ENCODE data around the gene BCAS3.
"Not testable (repeated sequence)": the region's sequence is repeated elsewhere in the genome, so short reads cannot be mapped to it uniquely, and the experiment has no call there.

Gene BCAS3

DNA sequence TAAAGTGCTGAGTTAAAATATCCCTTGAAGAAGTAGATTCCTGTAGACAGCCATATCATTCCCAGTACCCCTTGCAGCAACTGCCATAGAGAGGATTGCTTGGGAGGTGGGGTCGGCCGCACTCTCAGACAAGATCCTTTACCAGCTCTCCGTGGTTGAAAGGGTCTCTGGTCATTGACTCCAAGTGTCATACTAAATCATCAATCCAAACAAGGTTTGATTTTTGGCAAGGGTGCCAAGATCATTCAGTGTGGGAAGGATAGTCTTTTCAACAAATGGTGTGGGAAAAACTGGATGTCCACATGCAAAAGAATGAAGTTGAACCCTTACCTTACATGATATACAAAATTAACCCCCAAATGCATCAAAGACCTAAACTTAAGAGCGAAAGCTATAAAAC lies 743.8 kb downstream of the BCAS3 start:
- no peak for DNase-seq

DNA sequence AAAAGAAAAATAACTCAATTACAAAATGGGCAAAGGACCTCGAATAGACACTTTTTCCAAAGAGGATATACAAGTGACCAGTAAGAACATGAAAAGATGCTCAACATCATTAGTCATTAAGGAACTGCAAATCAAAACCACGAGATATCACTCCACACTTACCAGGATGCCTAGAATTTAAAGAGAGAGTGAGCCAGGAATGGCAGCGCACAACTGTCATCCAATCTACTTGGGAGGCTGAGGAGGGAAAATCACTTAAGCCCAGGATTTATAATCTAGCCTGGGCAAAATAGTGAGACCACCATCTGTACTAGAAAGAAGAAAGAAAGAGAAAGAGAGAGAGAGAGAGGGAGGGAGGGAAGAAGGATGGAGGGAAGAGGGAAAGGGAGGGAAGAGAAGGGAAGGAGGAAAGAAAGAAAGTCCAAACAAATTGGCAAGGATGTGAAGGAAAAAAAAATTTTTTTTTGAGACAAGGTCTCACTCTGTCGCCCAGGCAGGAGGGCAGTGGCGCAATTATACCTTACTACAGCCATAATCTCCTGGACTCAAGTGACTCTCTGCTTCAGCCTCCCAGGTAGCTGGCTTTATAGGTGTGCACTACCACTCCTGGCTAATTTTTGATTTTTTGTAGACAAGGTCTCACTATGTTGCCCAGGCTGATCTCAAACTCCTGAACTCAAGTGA lies 744.6 kb downstream of the BCAS3 start:
- DNase-seq, result no peak

DNA sequence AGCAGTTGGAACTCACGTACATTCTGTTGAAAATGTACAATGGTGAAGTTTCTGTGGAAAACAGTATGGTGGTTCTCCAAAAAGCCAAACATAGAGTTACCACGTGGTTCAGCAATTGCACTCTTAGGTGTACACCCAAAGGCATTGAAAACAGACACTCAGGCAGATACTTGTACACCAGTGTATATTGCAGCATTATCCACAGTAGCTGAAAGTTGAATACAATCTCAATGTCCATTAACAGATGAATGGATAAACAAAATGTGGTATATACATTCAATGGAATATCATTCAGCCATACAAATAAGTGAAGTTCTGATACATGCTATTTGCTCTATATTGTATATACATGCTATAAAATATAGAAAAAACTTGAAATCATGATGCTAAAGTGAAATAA lies 745.2 kb downstream of the BCAS3 start:
- no peak for DNase-seq

DNA sequence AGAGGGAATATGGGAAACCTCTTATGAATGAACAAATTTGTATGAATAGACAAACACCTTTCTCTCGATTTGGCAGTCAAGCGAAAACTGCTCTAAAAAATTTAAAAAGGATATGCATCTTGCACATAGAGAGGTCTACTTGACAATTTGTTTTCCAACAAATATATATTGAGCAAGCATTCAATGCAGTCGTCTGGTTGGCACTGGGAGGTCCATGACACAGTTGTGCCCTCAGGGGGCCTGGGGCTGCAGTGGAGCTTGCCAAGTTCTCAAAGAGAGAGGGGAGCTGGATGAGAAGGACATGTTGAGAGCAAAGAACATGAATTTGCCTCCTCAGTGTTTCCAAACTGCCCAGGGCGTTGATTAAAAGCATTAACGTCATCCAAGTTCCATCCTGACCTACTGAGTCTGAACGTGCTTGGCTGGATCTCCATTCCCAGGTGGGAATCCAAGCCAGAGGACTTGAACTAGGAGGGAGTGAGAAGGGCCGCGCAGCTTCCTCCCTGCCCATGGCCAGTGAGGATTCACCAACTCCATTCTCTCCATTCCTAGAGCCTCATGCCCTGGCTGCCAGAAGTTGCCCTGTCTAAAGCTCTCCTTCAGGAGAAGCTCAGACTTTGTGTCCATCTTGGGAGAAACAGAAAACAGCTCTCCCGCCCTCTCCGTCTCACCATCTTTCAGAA lies 746.5 kb downstream of the BCAS3 start:
- no peak for DNase-seq

DNA sequence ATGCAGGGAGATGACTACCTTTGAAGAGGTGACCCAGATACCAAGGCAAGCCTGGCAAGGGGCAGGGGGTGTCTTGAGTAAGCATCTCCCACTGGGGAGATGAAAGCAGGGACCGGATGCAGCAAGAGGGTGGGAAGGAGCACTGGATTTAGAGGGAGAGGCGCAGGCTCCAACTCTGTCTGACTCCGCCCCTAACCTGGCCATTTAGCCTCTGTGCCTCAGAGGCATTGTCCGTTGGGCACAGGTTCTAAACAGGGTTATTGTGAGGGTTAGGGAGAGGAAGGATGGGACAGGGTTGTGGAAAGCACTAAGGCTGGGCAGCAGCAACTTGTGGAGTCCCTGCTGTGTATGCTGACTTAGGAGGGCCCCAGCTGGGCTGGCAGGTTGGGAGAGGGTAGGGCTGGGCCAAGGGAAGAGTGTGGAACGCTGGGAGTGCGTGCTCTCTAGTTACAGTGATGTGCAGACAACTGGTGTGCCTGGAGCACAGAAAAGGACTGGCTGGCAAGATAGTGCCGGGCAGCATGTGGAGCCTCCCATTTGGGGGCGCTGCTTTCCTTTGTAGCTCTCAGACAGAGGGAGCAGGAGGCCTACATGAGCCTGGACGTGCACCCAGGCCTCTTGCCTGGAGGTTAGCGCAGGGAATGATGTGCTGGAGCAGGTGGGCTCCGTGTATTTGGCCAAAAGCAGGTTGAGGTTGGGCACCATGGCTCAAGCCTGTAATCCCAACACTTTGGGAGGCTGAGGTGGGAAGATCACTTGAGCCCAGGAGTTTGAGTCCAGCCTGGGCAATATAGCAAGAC lies 748.2 kb downstream of the BCAS3 start:
- DNase-seq, result no peak

DNA sequence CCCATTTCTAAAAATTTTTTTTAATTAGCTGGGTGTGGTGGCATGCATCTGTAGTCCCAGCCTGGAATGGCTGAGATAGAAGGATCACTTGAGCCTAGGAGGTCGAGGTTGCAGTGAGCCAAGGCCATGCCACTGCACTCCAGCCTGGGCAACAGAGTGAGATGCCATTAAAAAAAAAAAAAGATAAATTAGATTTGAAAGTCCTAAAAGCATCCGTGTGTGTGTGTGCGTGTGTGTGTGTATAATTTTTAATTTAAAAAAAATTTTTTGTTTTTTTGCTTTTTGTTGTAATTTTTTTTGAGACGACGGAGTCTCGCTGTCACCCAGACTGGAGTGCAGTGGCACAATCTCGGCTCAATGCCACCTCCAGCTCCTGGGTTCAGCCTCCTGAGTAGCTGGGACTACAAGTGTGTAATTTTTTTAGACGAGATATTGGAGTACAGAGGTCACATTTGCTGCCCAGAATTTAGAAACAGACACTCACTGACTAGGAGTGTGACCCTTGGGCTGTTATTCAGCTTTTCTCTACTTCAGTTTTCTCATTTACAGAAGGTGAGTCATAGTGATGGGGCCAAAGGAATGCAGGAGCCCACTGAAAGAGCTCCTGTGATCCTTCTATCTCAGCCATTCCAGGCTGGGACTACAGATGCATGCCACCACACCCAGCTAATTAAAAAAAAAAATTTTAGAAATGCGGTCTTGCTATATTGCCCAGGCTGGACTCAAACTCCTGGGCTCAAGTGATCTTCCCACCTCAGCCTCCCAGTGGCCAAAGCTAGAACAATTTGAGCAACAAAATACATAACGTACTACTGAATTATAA lies 749.0 kb downstream of the BCAS3 start:
- no peak for DNase-seq

DNA sequence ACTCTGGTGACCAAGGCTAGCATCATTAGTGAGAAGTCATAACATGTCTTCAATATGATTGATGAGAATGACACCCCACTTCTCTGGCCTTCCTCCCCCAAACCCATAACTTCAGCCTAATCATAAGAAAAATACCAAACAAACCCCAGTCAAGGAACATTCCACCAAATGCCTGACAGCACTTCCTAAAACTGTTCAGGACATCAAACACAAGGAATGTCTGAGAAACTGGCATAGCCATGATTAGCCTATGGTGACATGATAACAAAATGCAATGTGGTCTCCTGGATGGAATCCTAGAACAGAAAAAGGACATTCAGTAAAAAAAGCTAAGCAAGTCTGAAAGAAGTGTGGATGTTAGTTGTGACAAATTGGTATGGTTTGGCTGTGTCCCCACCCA lies 749.9 kb downstream of the BCAS3 start:
- no peak for DNase-seq

DNA sequence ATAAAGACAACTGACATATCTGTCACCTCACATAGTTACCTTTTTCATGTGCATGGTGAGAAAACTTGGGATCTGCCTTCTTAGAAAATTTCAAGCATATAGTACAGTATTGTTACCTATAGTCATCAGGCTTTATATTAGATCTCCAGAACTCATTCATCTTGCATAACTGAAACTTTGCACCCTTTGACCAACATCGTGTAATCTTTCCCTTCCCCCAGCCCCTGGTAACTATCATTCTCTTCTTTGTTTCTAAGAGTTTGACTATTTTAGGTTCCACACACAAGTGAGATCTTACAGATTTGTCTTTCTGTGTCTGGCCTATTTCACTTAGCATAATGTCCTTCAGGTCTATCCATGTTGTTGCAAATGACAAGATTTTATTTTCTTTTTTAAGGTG lies 751.6 kb downstream of the BCAS3 start:
- DNase-seq, result no peak

DNA sequence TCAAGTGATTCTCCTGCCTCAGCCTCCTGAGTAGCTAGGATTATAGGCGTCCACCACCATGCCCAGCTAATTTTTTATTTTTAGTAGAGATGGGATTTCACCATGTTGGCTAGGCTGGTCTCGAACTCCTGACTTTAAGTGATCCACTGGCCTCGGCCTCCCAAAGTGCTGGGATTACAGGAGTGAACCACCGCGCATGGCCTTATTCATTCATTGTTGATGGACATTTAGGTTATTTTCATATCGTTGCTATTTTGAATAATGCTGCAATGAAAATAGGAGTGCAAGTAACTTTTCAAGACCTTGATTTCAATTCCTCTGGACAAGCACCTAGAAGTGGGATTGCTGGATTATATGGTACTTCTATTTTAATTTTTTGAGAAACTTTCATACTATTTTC lies 752.2 kb downstream of the BCAS3 start:
- not testable (repeated sequence) for DNase-seq

DNA sequence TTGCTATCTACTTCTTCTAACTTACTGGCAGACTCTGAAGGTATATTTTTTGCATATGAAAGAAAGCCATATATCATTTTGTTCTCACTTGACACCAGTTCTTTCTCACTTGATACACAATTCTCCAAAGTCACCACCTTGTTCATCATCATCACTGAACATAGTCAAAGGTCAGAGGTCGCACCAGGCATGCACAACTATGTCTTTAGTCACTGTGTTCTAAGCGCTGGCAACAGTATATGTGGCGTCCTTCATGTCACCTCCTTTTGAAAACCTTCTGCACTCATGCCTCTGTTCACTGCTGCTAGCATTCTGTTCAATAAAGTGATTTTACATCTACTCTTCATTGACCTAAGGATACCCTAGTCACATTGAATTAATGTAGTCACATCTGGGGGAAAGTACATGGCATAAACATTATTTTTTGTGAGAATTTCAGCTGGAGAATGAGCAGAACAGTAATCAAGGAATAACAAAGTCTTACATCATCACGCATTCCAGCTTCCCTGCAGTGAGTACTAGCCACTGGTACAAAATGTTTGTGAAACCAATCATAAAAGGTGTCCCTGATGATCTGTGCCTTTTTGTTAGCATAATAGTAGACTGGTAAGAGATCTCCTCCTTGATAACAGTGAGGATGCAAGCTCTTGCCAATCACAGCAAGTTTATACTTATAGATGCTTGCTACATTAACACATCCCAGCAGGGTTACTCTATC lies 754.1 kb downstream of the BCAS3 start:
- DNase-seq, result no peak

DNA sequence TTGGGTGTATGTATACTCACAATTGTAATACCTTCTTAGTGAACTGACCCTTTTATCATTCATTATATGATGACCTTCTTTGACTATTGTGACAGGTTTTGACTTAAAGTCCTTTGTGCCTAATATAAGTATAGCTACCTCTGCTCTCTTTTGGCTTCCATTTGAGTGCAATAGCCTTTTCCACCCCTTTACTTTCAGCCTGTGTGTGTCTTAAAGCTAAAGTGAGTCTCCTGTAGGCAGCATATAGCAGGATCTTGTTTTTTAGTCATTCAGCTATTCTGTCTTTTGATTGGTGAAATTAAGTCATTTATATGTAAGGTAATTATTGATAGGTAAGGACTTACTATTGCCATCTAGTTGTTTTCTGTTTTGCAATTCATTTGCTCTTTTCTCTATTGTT lies 758.6 kb downstream of the BCAS3 start:
- DNase-seq, result no peak

DNA sequence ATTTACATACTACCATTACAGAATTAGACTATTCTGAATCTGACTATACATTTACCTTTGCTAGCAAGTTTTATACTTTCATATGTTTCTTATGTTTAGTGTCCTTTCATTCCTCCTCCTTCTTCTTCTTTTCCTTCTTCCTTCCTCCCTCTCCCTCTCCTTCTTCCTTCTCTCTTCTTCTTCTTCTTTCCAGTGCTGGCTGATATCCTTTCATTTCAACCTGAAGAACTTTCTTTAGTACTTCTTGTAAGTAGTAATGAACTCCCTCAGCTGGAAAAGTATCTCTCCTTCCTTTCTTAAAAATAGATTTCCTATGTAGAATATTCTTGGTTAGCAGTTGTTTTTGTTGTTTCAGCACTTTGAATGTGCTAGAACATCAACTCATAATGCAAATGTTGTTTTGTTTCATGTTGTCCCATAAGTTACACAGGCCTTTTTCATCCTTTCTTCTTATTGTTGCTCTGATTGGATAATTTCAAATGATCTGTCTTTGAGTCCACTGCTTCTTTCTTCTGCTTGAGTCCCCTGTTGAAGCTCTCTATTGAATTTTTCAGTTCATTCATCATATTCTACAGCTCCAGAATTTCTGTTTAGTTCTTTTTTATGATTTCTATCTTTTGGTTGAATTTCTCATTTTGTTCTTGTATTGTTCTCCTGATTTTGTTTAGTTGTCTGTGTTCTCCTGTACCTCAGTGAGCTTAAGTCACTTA lies 759.5 kb downstream of the BCAS3 start:
- DNase-seq, result no peak

DNA sequence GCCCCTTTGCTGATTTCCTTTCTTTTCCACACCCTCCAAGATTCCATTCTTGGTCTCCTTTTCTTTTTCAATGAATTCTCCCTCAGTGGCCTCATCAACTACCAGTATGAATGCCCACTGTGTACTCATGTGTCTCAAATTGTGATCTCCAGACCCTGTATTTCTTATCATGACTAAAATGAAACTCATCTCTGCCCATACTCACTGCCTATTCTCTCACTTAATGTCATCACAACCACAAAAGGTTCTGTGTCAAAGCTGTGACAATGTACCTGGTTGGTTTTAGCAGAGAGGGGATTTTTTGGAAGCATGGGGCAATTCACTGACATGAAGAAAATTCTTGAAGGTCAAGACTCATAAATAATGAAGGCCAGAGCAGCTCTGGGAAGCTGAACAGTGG lies 763.0 kb downstream of the BCAS3 start:
- no peak for DNase-seq

DNA sequence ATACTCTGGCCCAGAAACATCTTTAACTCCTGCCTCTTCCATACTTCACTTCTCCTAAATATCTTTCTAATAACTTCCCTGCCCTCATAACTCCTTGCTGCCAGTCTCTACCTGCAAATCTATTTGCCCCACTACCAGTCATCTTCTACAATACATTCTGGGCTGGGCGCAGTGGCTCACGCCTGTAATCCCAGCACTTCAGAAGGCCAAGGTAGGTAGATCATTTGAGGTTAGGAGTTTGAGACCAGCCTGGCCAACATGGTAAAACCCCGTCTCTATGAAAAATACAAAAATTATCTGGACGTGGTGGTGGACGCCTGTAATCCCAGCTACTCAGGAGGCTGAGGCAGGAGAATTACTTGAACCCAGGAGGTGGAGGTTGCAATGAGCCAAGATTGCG lies 763.9 kb downstream of the BCAS3 start:
- not testable (repeated sequence) for DNase-seq

DNA sequence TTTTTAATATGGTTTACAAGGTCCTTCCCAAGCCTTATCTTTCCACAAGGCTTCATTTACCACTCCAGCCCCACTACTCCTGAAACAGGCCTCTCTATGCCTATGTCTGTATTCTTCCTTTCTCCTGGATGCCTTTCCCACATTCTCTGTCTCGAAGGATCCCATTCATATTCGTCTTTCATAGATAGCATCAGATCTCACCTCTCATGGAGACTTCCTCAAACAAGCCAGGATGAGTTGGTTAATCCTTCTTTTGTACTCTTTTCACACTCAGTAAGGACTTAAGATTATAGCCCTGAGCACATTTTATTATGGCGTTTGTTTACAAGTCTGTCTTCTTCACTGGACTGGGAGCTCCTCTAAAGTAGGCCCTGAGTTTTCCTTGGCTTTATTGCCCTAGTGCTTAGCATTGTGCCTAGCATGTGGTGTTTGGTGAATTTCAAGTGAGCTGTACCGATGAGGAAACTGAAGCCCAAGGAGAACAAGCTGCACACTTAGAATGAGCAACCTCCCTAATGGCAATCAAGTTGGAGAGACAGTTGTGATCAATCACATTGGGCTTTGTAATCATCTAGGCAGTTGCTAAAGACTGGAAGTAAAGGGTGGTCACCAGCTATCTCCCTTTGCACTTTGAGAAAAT lies 764.6 kb downstream of the BCAS3 start:
- DNase-seq, result no peak

Measured in CD4-positive, alpha-beta T cell treated with Interleukin-4 for 4 hours (primary cell).